GM12878 (cell line): ENCODE measurements around the gene TNRC18. TPM values are rescaled to one million over a fixed set of nuclear protein-coding genes. Genes with fewer than 3 reads are reported as not detected.
A peak's percentile ranks its signal among the peaks of the same experiment; 100 is the strongest.

Source experiments
- ATAC-seq: fragments of 200-7000 bp; cut with Tn5 transposase; 3 replicates; pipeline ENCODE4 v1.9.1; 2020; ENCODE audit warnings: mild to moderate bottlenecking, moderate library complexity
- BruUV-seq: library from RNA; stranded (reverse); fragments of 400-500 nt; replicated peaks from 2 replicates; lab custom pipeline; 2021; lab: Mats Ljungman, UMichigan
- CTCF ChIA-PET: fragments of 300-600 bp; sonication (Branson Sonifier 250); formaldehyde crosslinking; extraction: SDS; loops from one replicate; lab custom pipeline; 2021; ENCODE audit warnings: inconsistent platforms; lab: Yijun Ruan, JAX
- POLR2A ChIA-PET: fragments of 350-600 bp; formaldehyde crosslinking; extraction: SDS; loops from one replicate; lab custom pipeline; 2021; ENCODE audit warnings: inconsistent platforms; lab: Charles Lee
- RAD21 ChIA-PET: fragments of 300-600 bp; sonication (Branson Sonifier 250); formaldehyde crosslinking; loops from one replicate; lab custom pipeline; 2023; ENCODE audit warnings: antibody characterized with exemption; ENCODE audit not compliant: unreplicated experiment; lab: Charles Lee
- SMC1A ChIA-PET: fragments of 300-600 bp; sonication (Branson Sonifier 250); formaldehyde crosslinking; loops from one replicate; lab custom pipeline; 2023; ENCODE audit not compliant: unreplicated experiment, uncharacterized antibody; lab: Charles Lee
- DNase-seq: peaks from one replicate; pipeline ENCODE4 v3.0.0-alpha.2; 2011; ENCODE audit warnings: low read depth, low spot score
- FAIRE-seq: peaks from 3 replicates; lab custom pipeline; 2011; peaks lifted over from hg19 to GRCh38; lab: Jason Lieb, UNC
- H2AFZ ChIP-seq: 2 replicates; pipeline ENCODE4 v1.6.0; 2011; ENCODE audit warnings: low read depth, low read length, control low read depth; ENCODE audit not compliant: control insufficient read depth
- H3K27ac ChIP-seq: 2 replicates; pipeline ENCODE4 v1.5.1; 2011; ENCODE audit warnings: control low read depth; ENCODE audit not compliant: control insufficient read depth, insufficient read depth
- H3K27me3 ChIP-seq, 2 experiments: replicated peaks in 1 of 2; 2 replicates each; pipeline versions ENCODE4 v1.6.0 to v1.6.1; 2011; ENCODE audit warnings: low read length in 1 of 2; ENCODE audit not compliant: control insufficient read depth in 2 of 2, insufficient read depth in 2 of 2
- H3K36me3 ChIP-seq, 2 experiments: 2 replicates each; pipeline ENCODE4 v1.5.1; 2011; ENCODE audit warnings: low read length in 1 of 2; ENCODE audit not compliant: control insufficient read depth in 2 of 2, insufficient read depth in 2 of 2
- H3K4me1 ChIP-seq: 2 replicates; pipeline ENCODE4 v1.6.1; 2011; ENCODE audit warnings: mild to moderate bottlenecking, low read length, moderate library complexity, mixed read lengths; ENCODE audit not compliant: control insufficient read depth, insufficient read depth
- H3K4me2 ChIP-seq: 2 replicates; pipeline ENCODE4 v1.6.0; 2011; ENCODE audit warnings: control low read depth; ENCODE audit not compliant: control insufficient read depth, insufficient read depth
- H3K4me3 ChIP-seq: fragments of 200-600 bp; sonication (generic); 2 replicates; pipeline ENCODE4 v1.5.1; 2016
- H3K79me2 ChIP-seq: 2 replicates; pipeline ENCODE4 v1.6.0; 2011; ENCODE audit warnings: low read length; ENCODE audit not compliant: control insufficient read depth, insufficient read depth
- H3K9ac ChIP-seq: 2 replicates; pipeline ENCODE4 v1.8.0; 2011; ENCODE audit warnings: low read length, control low read depth, mixed read lengths; ENCODE audit not compliant: control insufficient read depth, insufficient read depth
- H3K9me3 ChIP-seq: replicated peaks from 3 replicates; pipeline ENCODE4 v1.5.1; 2011; ENCODE audit warnings: mild to moderate bottlenecking, low read length; ENCODE audit not compliant: control insufficient read depth, insufficient read depth
- H4K20me1 ChIP-seq: 2 replicates; pipeline ENCODE4 v1.6.0; 2011; ENCODE audit not compliant: control insufficient read depth, insufficient read depth
- CHD1 ChIP-seq: IDR thresholded peaks from 2 replicates; pipeline ENCODE4 v1.6.1; 2012; ENCODE audit warnings: low read depth, low read length, improper control_type of control experiment
- RAD21 ChIP-seq: IDR thresholded peaks from 2 replicates; pipeline ENCODE4 v1.6.1; 2011; ENCODE audit warnings: mild to moderate bottlenecking, low read depth, low read length, moderate library complexity; ENCODE audit not compliant: insufficient read depth
- SMC3 ChIP-seq: IDR thresholded peaks from 2 replicates; pipeline ENCODE4 v1.6.1; 2011; ENCODE audit warnings: low read length, improper control_type of control experiment, borderline replicate concordance
- ZNF274 ChIP-seq: IDR thresholded peaks from one replicate; pipeline ENCODE4 v1.8.0; 2011; ENCODE audit not compliant: insufficient read length, insufficient read depth
- WGBS: methylation state at CpG from one replicate; pipeline ENCODE4 v1.1.6; 2016; ENCODE audit warnings: low lambda C conversion rate; ENCODE audit not compliant: insufficient replicate concordance, insufficient coverage; ENCODE audit errors: missing lambda C conversion rate; 5-methylcytosine and 5-hydroxymethylcytosine counted together
- in situ Hi-C: fragments of 300-500 bp; cut with MboI; formaldehyde crosslinking; loops from 9 replicates; pipeline ENCODE4 v1.14.3; 2018; ENCODE audit warnings: mixed read lengths
- intact Hi-C: fragments of 100-400 bp; cut with micrococcal nuclease; formaldehyde crosslinking; loops from one replicate; pipeline ENCODE4 v1.14.2; 2022; ENCODE audit not compliant: unreplicated experiment
- polyA plus RNA-seq, 11 experiments: library from polyadenylated mRNA; depleted of rRNA in 4 of 11; unstranded in 6 of 11; stranded (reverse) in 5 of 11; fragments of >200 nt; fragmentation: Nextera tagmentation in 4 of 11; fragmentation: Illumina TruSeq in 1 of 11; extraction: Ambion mirVana in 4 of 11; extraction: Trizol in 1 of 11; gene quantifications; 1 replicate in 1 of 11; 2 replicates in 10 of 11; pipeline versions ENCODE4 v1.2.1 to v1.2.3, GENCODE V29; 2011 to 2016; ENCODE audit warnings: inconsistent platforms in 2 of 11, missing spikeins in 2 of 11, low read depth in 1 of 11
- total RNA-seq, 4 experiments: library from RNA; depleted of rRNA in 3 of 4; stranded (reverse); fragments of >200 nt in 3 of 4; fragmentation: Illumina TruSeq in 1 of 4; extraction: Trizol in 1 of 4; gene quantifications; 2 replicates each; pipeline versions ENCODE4 v1.2.1 to v1.2.3, GENCODE V29; 2013 to 2021
- TF ChIP-seq, protein P1 (sequence below), 3 experiments: IDR thresholded peaks in 2 of 3; conservative IDR thresholded peaks in 1 of 3; 2 replicates each; pipeline ENCODE4 v1.5.1; 2011; ENCODE audit warnings: low read depth in 3 of 3, low read length in 3 of 3, mild to moderate bottlenecking in 3 of 3, control low read depth in 2 of 3, moderate library complexity in 2 of 3, inconsistent platforms in 1 of 3, mixed read lengths in 1 of 3; ENCODE audit not compliant: control insufficient read depth in 2 of 3, insufficient read depth in 1 of 3; ENCODE audit errors: extremely low read depth in 1 of 3

Gene TNRC18
- total and polyA plus RNA-seq, 10 of the 15 experiments (the other 5 are each of a cell fraction or from before 2014, with no cell fraction given): 0.02 to 31.7 (median 5.4) TPM

DNA sequence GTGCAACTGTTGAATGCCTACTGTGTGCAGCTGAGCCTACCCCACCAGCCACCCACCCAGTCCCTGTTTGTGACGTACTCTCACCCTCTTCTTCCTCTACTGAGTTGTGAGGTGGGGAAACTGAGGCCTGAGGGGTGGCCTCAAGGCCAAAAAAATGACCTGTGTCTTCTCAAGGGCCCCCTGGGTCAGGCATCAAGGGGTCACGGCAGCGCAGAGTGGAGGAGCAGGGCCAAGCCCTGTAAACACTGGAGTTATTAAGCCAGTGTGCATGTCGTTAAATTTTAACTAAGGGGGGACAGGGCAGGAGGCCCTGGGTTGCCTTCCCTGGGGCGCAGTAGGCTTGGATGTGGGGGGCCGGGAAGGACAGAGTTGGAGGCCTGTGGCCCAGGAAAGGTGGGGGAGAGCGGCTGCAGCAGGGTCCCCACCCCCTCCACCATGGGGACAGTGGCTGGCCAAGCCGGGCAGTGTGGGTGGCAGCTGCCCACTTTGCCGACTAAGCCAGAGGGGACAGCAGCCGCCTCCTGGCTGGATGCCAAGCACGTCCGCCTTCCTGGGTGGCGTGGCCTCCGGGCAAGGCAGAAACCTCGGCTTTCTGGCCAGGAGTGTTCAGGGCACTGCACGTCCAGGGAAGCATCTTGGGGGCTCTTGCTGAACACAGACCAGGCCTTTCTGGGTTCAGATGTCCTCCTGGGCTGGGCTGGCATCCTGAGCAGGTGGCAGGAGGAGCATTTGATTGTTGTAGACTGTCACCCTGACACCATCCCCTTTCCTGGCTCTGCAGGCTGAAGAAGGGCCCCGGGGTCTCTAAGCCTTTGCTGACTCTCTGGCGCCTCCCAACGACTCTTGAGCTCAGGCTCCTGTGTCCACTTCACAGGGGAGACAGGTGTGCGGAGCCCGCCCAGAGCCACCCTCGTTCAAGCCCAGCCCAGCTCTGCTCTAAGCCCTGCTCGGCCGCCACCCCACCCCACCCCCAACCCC, 139.0 kb downstream of the TNRC18 start:
- H3K27me3 ChIP-seq: no peaks in the 10 kb centered on the region; a peak in 1 of 4 replicates
- in situ Hi-C loops: no loop called here
- H3K4me1 ChIP-seq: no peaks in the 10 kb centered on the region
- no peaks in the 10 kb centered on the region for H3K9me3 ChIP-seq
- intact Hi-C loops: no loop called here
- no peak overlapping the region for H3K27ac ChIP-seq
- ATAC-seq: peak; percentile 85
- POLR2A ChIA-PET: interaction anchor here (1.3 kb wide), 1 partner anchor 44 kb away, joined by 3 read pairs; no protein-coding TSS in a partner anchor
- BruUV-seq: no TSS peak
- no peaks in the 10 kb centered on the region for H3K79me2 ChIP-seq
- H4K20me1 ChIP-seq: no peaks in the 10 kb centered on the region
- H3K9ac ChIP-seq: no peak overlapping the region
- SMC1A ChIA-PET: interaction anchor here (1.0 to 1.5 kb wide), 2 partner anchors 44 to 145 kb away, joined by 3 read pairs; no protein-coding TSS in a partner anchor
- DNase-seq: peak; percentile 4
- RAD21 ChIA-PET: interaction anchor here (0.7 to 1.6 kb wide), 6 partner anchors 45 to 311 kb away, joined by 3 to 12 read pairs (median 3); no protein-coding TSS in a partner anchor
- CTCF ChIA-PET: interaction anchor here (0.6 to 2.3 kb wide), 6 partner anchors 44 to 145 kb away, joined by 3 to 18 read pairs (median 4); no protein-coding TSS in a partner anchor
- H3K4me2 ChIP-seq: no peak overlapping the region
- 42% methylated on average over 23 of the region's 24 CpGs for WGBS
- no peak overlapping the region for H2AFZ ChIP-seq
- no peaks in the 10 kb centered on the region for H3K36me3 ChIP-seq
- no peak for FAIRE-seq
- no peak for TF ChIP-seq ZNF274
- TF ChIP-seq RAD21: peak; percentile 67
- TF ChIP-seq CHD1: no peak
- TF ChIP-seq SMC3: peak; percentile 39
- TF ChIP-seq, protein P1, sequence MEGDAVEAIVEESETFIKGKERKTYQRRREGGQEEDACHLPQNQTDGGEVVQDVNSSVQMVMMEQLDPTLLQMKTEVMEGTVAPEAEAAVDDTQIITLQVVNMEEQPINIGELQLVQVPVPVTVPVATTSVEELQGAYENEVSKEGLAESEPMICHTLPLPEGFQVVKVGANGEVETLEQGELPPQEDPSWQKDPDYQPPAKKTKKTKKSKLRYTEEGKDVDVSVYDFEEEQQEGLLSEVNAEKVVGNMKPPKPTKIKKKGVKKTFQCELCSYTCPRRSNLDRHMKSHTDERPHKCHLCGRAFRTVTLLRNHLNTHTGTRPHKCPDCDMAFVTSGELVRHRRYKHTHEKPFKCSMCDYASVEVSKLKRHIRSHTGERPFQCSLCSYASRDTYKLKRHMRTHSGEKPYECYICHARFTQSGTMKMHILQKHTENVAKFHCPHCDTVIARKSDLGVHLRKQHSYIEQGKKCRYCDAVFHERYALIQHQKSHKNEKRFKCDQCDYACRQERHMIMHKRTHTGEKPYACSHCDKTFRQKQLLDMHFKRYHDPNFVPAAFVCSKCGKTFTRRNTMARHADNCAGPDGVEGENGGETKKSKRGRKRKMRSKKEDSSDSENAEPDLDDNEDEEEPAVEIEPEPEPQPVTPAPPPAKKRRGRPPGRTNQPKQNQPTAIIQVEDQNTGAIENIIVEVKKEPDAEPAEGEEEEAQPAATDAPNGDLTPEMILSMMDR (IDR thresholded peaks at IDR 0.05 in 2 of 3, conservative IDR thresholded peaks at IDR 0.05 in 1 of 3; ENCODE audit: control insufficient read depth in 2 of 3, extremely low read depth in 1 of 3, insufficient read depth in 1 of 3, low read depth in 3 of 3, low read length in 3 of 3): peak; percentile 33 to 51 (median 46); a peak in 4 of 6 replicates
- no peak overlapping the region for H3K4me3 ChIP-seq
